GM06990 (cell line): ENCODE measurements around the gene ABCA9.

Experiments used
- DNase-seq: peaks from one replicate; pipeline ENCODE4 v3.0.0-alpha.2; 2011; ENCODE audit not compliant: insufficient read length; ENCODE audit errors: extremely low read depth
- H3K27me3 ChIP-seq: replicated peaks from 2 replicates; pipeline ENCODE4 v1.6.0; 2011; ENCODE audit warnings: low read length; ENCODE audit not compliant: control insufficient read depth, insufficient read depth
- H3K36me3 ChIP-seq: 2 replicates; pipeline ENCODE4 v1.5.1; 2011; ENCODE audit warnings: low read length; ENCODE audit not compliant: control insufficient read depth, insufficient read depth
- H3K4me3 ChIP-seq: replicated peaks from 2 replicates; pipeline ENCODE4 v1.5.1; 2011; ENCODE audit warnings: low read depth, mild to moderate bottlenecking, control low read depth, low read length
- CTCF ChIP-seq: IDR thresholded peaks from 2 replicates; pipeline ENCODE4 v1.5.1; 2011; ENCODE audit warnings: low read length, control low read depth, mild to moderate bottlenecking, inconsistent platforms; ENCODE audit not compliant: insufficient read depth, poor library complexity, severe bottlenecking

ABCA9 gene

GRCh38 chr17:69060822-69061221 is at the start of gene ABCA9:
TSS of gene ABCA9 (minus strand) at chr17:69060927. CDS start at chr17:69051126, 9,801 bp downstream.
- Histone ChIP-seq H3K27me3 (no peaks in the 10 kb centered on the region), H3K4me3 (no peak within 1 kb of the TSS), H3K36me3 (no peaks in the 10 kb centered on the region)
- no peak for DNase-seq
- no peak for TF ChIP-seq CTCF

GRCh38 chr17:69105907-69106730 is 45.4 kb upstream of the ABCA9 start:
- TF ChIP-seq CTCF: no peak
- DNase-seq: no peak
- Histone ChIP-seq H3K36me3 (no peaks in the 10 kb centered on the region), H3K27me3 (no peaks in the 10 kb centered on the region), H3K4me3 (no peak overlapping the region)

GRCh38 chr17:69103557-69104233 is 43.0 kb upstream of the ABCA9 start:
- no peak for TF ChIP-seq CTCF
- H3K36me3 ChIP-seq: peaks cover 2% of the 10 kb centered on the region; the same call in 1 of the 2 replicates
- H3K27me3 ChIP-seq: no peaks in the 10 kb centered on the region
- no peak for DNase-seq
- no peak overlapping the region for H3K4me3 ChIP-seq

- no peak for DNase-seq
- TF ChIP-seq CTCF: no peak
- Histone ChIP-seq H3K36me3 (peaks cover 2% of the 10 kb centered on the region; the same call in 1 of the 2 replicates), H3K27me3 (no peaks in the 10 kb centered on the region), H3K4me3 (no peak overlapping the region)
These were observed 37.9 kb upstream of the ABCA9 start for GRCh38 chr17:69098625-69099024.

GRCh38 chr17:69096541-69096940 is 35.8 kb upstream of the ABCA9 start:
- no peak for TF ChIP-seq CTCF
- no peak overlapping the region for H3K4me3 ChIP-seq
- no peaks in the 10 kb centered on the region for H3K27me3 ChIP-seq
- H3K36me3 ChIP-seq: peaks cover 2% of the 10 kb centered on the region; the same call in 1 of the 2 replicates
- no peak for DNase-seq
